ENCODE results near the gene MRM1. TPM values are rescaled to one million over a fixed set of nuclear protein-coding genes. Genes with fewer than 3 reads are reported as not detected.

The MRM1 gene
- total RNA-seq, 3 donors from 2014 or later (not counting 1 experiment from before 2014, with no cell fraction given), result 1.3 to 2.8 (median 1.7) TPM

DNA sequence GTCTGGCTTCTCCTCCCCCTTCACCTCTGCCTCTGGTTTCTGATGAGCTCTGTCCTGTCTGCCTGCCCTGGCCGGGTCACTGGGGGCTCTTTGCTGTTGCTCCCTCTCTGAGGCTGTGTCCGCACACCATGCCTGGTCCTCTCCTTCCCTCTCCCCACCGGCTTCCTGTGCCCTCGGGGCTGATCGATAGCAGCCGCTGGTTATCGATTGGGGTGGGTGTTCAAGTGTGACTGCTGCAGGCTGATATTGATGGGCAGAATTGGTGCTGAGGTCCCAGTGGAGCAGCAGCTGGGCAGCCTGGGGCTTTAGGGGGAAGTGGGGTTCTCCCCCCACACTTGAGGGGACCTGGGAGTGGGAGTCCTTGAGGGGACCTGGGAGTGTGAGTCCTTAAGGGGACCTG, 16.4 kb downstream of the MRM1 start:
- Mint-ChIP-seq H3K27me3 (ENCODE audit: low read depth in 2 of 2) (peaks cover 0 to 3% of the 10 kb centered on the region in 2 donors), H3K4me3 (no peak overlapping the region), H3K36me3 (no peaks in the 10 kb centered on the region), H3K9me3 (no peaks in the 10 kb centered on the region), H3K4me1 (peaks cover 0 to 5% of the 10 kb centered on the region in 2 donors), H3K27ac (no peak overlapping the region)
- TF ChIP-seq, protein P1, sequence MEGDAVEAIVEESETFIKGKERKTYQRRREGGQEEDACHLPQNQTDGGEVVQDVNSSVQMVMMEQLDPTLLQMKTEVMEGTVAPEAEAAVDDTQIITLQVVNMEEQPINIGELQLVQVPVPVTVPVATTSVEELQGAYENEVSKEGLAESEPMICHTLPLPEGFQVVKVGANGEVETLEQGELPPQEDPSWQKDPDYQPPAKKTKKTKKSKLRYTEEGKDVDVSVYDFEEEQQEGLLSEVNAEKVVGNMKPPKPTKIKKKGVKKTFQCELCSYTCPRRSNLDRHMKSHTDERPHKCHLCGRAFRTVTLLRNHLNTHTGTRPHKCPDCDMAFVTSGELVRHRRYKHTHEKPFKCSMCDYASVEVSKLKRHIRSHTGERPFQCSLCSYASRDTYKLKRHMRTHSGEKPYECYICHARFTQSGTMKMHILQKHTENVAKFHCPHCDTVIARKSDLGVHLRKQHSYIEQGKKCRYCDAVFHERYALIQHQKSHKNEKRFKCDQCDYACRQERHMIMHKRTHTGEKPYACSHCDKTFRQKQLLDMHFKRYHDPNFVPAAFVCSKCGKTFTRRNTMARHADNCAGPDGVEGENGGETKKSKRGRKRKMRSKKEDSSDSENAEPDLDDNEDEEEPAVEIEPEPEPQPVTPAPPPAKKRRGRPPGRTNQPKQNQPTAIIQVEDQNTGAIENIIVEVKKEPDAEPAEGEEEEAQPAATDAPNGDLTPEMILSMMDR (IDR thresholded peaks at IDR 0.05), result no peak
- H3K9me3 ChIP-seq (ENCODE audit: control insufficient read depth, insufficient read depth, low read length), result no peaks in the 10 kb centered on the region
- H3K4me3 ChIP-seq (ENCODE audit: low read length), result no peak overlapping the region
- no peaks in the 10 kb centered on the region for H3K4me1 ChIP-seq (ENCODE audit: control insufficient read depth, insufficient read depth, low read length)
- WGBS (ENCODE audit: insufficient coverage), result 92% methylated on average over 2 of the region's 7 CpGs
- no peak overlapping the region for H3K27ac ChIP-seq (ENCODE audit: low read length)
- H3K27me3 ChIP-seq (ENCODE audit: control insufficient read depth, insufficient read depth, low read length), result no peaks in the 10 kb centered on the region
- intact Hi-C loops (cut with micrococcal nuclease), result no loop called here
- DNase-seq, result no peak
- no peak for ATAC-seq
- no peaks in the 10 kb centered on the region for H3K36me3 ChIP-seq (ENCODE audit: control insufficient read depth, insufficient read depth, low read length)

DNA sequence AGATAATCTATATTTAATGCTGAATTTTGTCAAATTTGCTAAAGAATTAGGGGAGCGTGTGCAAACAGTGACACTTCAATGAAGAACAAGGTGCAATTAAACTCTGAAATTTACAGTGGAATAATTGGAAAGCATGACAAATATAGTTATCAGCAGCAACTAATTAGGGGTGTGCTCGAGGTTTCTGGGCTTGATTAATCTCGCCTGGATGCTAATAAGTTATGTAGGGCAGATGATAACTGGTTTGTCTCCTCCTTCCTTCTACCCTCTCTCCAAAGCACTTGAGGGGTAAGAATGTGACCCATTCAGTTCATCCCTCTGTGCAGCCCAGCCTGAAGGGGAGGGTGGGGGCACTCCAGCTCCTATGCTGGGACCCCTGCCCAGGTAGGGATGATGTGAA, 21.9 kb downstream of the MRM1 start:
- Mint-ChIP-seq H3K36me3 (no peaks in the 10 kb centered on the region), H3K4me1 (peaks cover 0 to 5% of the 10 kb centered on the region in 2 donors), H3K4me3 (no peak overlapping the region), H3K9me3 (no peaks in the 10 kb centered on the region), H3K27ac (no peak overlapping the region), H3K27me3 (ENCODE audit: low read depth in 2 of 2) (peaks cover 0 to 2% of the 10 kb centered on the region in 2 donors)
- Histone ChIP-seq H3K4me3 (ENCODE audit: low read length) (no peak overlapping the region), H3K9me3 (ENCODE audit: control insufficient read depth, insufficient read depth, low read length) (no peaks in the 10 kb centered on the region), H3K4me1 (ENCODE audit: control insufficient read depth, insufficient read depth, low read length) (no peaks in the 10 kb centered on the region), H3K36me3 (ENCODE audit: control insufficient read depth, insufficient read depth, low read length) (no peaks in the 10 kb centered on the region), H3K27ac (ENCODE audit: low read length) (no peak overlapping the region), H3K27me3 (ENCODE audit: control insufficient read depth, insufficient read depth, low read length) (no peaks in the 10 kb centered on the region)
- DNase-seq (no peak), ATAC-seq (no peak)
- WGBS (ENCODE audit: insufficient coverage), result 100% methylated on average over 2 of the region's 3 CpGs
- TF ChIP-seq, protein P1 (IDR thresholded peaks at IDR 0.05), result no peak
- intact Hi-C loops (cut with micrococcal nuclease), result no loop called here

DNA sequence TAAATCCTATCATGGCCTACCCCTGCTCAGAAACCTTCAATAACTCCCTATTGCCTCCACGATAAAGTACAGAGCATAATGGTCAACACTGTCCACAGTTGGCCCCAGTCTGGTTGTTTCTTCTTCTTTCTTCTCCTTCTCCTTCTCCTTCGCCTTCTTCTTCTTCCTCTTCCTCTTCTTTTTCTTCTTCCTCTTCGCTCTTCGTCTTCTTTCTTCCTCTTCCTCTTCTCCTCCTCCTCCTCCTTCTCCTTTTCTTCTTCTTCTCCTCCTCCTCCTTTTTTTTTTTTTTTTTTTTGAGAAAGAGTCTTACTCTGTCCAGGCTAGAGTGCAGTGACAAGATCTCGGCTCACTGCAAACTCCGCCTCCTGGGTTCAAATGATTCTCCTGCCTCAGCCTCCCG, 23.8 kb downstream of the MRM1 start:
- 79% methylated on average over 7 of the region's 7 CpGs for WGBS (ENCODE audit: insufficient coverage)
- H3K4me1 ChIP-seq (ENCODE audit: control insufficient read depth, insufficient read depth, low read length), result no peaks in the 10 kb centered on the region
- Mint-ChIP-seq H3K27me3 (ENCODE audit: low read depth in 2 of 2) (no peaks in the 10 kb centered on the region), H3K36me3 (no peaks in the 10 kb centered on the region), H3K4me3 (no peak overlapping the region), H3K4me1 (peaks cover 0 to 5% of the 10 kb centered on the region in 2 donors), H3K9me3 (no peaks in the 10 kb centered on the region), H3K27ac (no peak overlapping the region)
- H3K4me3 ChIP-seq (ENCODE audit: low read length), result no peak overlapping the region
- H3K27ac ChIP-seq (ENCODE audit: low read length), result no peak overlapping the region
- H3K36me3 ChIP-seq (ENCODE audit: control insufficient read depth, insufficient read depth, low read length), result no peaks in the 10 kb centered on the region
- intact Hi-C loops (cut with micrococcal nuclease), result no loop called here
- no peaks in the 10 kb centered on the region for H3K27me3 ChIP-seq (ENCODE audit: control insufficient read depth, insufficient read depth, low read length)
- H3K9me3 ChIP-seq (ENCODE audit: control insufficient read depth, insufficient read depth, low read length), result no peaks in the 10 kb centered on the region
- DNase-seq (no peak), ATAC-seq (no peak)
- TF ChIP-seq, protein P1 (IDR thresholded peaks at IDR 0.05), result no peak

DNA sequence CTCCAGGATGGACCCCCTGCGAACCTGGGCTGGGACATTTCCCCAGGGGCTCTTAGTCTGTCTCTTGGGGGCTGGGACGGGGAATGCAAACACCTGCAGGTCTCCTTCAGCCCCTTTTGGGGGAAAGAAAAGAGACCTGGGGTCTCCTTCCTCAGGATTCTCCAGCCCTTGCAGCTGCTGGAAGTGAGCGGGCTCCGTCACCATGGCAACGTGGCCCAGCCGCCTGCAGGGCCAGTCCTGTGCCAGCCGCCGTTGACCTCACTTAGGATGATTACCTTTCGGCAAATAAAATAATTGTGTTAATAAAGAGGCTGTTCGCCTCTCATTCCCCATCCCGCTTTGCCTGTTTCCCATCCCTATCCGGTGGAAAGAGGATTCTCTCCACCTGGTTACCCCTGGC, 25.7 kb downstream of the MRM1 start:
- no peak overlapping the region for H3K27ac ChIP-seq (ENCODE audit: low read length)
- Mint-ChIP-seq H3K4me3 (no peak overlapping the region), H3K27me3 (ENCODE audit: low read depth in 2 of 2) (no peaks in the 10 kb centered on the region), H3K27ac (no peak overlapping the region), H3K36me3 (no peaks in the 10 kb centered on the region), H3K9me3 (no peaks in the 10 kb centered on the region), H3K4me1 (no peaks in the 10 kb centered on the region)
- TF ChIP-seq, protein P1 (IDR thresholded peaks at IDR 0.05), result no peak
- 92% methylated on average over 12 of the region's 12 CpGs for WGBS (ENCODE audit: insufficient coverage)
- ATAC-seq, result no peak
- H3K4me3 ChIP-seq (ENCODE audit: low read length), result no peak overlapping the region
- no peaks in the 10 kb centered on the region for H3K4me1 ChIP-seq (ENCODE audit: control insufficient read depth, insufficient read depth, low read length)
- DNase-seq, result no peak
- no peaks in the 10 kb centered on the region for H3K36me3 ChIP-seq (ENCODE audit: control insufficient read depth, insufficient read depth, low read length)
- no peaks in the 10 kb centered on the region for H3K27me3 ChIP-seq (ENCODE audit: control insufficient read depth, insufficient read depth, low read length)
- intact Hi-C loops (cut with micrococcal nuclease), result no loop called here
- no peaks in the 10 kb centered on the region for H3K9me3 ChIP-seq (ENCODE audit: control insufficient read depth, insufficient read depth, low read length)

All from natural killer cell (primary cell).